HepG2 (cell line): ENCODE results near the gene TFF2. TPM values are rescaled to one million over a fixed set of nuclear protein-coding genes. Genes with fewer than 3 reads are reported as not detected.

Experiments used
- CCAR2 ChIP-seq: fragments of 200-400 bp; formaldehyde crosslinking; optimal IDR thresholded peaks from 2 replicates; pipeline ENCODE3; 2018; ENCODE audit warnings: low read depth, mild to moderate bottlenecking, low read length, moderate library complexity
- CEBPG ChIP-seq: IDR thresholded peaks from 2 replicates; pipeline ENCODE4 v1.6.1; 2016
- DPF2 ChIP-seq: sonication (generic); formaldehyde crosslinking; IDR thresholded peaks from 2 replicates; pipeline ENCODE4 v1.4.0; 2020; ENCODE audit warnings: mild to moderate bottlenecking, low read depth, missing genetic modification reagents, borderline replicate concordance
- KMT2B ChIP-seq: IDR thresholded peaks from 2 replicates; pipeline ENCODE4 v1.6.1; 2016; ENCODE audit warnings: missing genetic modification reagents, missing compliant biosample characterization
- MEF2D ChIP-seq: sonication (generic); formaldehyde crosslinking; IDR thresholded peaks from 2 replicates; pipeline ENCODE4 v1.5.1; 2020; ENCODE audit warnings: mild to moderate bottlenecking, missing genetic modification reagents
- MTA1 ChIP-seq: sonication (generic); formaldehyde crosslinking; IDR thresholded peaks from 2 replicates; pipeline ENCODE4 v1.4.0; 2020; ENCODE audit warnings: missing genetic modification reagents, mild to moderate bottlenecking, borderline replicate concordance
- NR3C1 ChIP-seq: sonication (generic); formaldehyde crosslinking; IDR thresholded peaks from 2 replicates; pipeline ENCODE4 v1.4.0; 2020; ENCODE audit warnings: missing genetic modification reagents
- ONECUT2 ChIP-seq: sonication (generic); formaldehyde crosslinking; IDR thresholded peaks from 2 replicates; pipeline ENCODE4 v1.4.0; 2020; ENCODE audit warnings: missing genetic modification reagents
- PTBP1 ChIP-seq: fragments of 200-400 bp; formaldehyde crosslinking; IDR thresholded peaks from 2 replicates; pipeline ENCODE4 v1.6.1; 2018; ENCODE audit warnings: low read length, low read depth; ENCODE audit not compliant: poor library complexity, severe bottlenecking
- SALL2 ChIP-seq: sonication (generic); formaldehyde crosslinking; IDR thresholded peaks from 2 replicates; pipeline ENCODE4 v1.8.1; 2023; ENCODE audit warnings: mild to moderate bottlenecking, missing genetic modification reagents, inconsistent platforms
- SMARCE1 ChIP-seq: fragments of 450-650 bp; IDR thresholded peaks from 2 replicates; pipeline ENCODE4 v1.6.1; 2017; ENCODE audit warnings: borderline replicate concordance
- SOX5 ChIP-seq: IDR thresholded peaks from 2 replicates; pipeline ENCODE4 v1.6.1; 2016; ENCODE audit warnings: borderline replicate concordance
- TMF1 ChIP-seq: sonication (generic); formaldehyde crosslinking; IDR thresholded peaks from 2 replicates; pipeline ENCODE4 v1.8.1; 2022; ENCODE audit warnings: low read depth, missing genetic modification reagents
- TOPORS ChIP-seq: sonication (generic); formaldehyde crosslinking; IDR thresholded peaks from 2 replicates; pipeline ENCODE4 v1.8.0; 2023; ENCODE audit warnings: mild to moderate bottlenecking, missing genetic modification reagents
- ZNF33B ChIP-seq: sonication (generic); formaldehyde crosslinking; IDR thresholded peaks from 2 replicates; pipeline ENCODE4 v1.5.1; 2020; ENCODE audit warnings: mild to moderate bottlenecking, missing genetic modification reagents
- ZNF484 ChIP-seq: sonication (generic); formaldehyde crosslinking; IDR thresholded peaks from 2 replicates; pipeline ENCODE4 v1.5.1; 2020; ENCODE audit warnings: mild to moderate bottlenecking, low read depth, missing genetic modification reagents, borderline replicate concordance
- ZNF546 ChIP-seq: sonication (generic); formaldehyde crosslinking; conservative IDR thresholded peaks from 2 replicates; pipeline ENCODE4 v1.8.1; 2023; ENCODE audit warnings: mild to moderate bottlenecking, missing genetic modification reagents
- ZNF713 ChIP-seq: sonication (generic); formaldehyde crosslinking; IDR thresholded peaks from 2 replicates; pipeline ENCODE4 v1.4.0; 2020; ENCODE audit warnings: mild to moderate bottlenecking, missing genetic modification reagents
- polyA plus RNA-seq, 8 experiments: library from polyadenylated mRNA; depleted of rRNA in 3 of 8; stranded (reverse) in 7 of 8; unstranded in 1 of 8; fragments of >200 nt; fragmentation: Illumina TruSeq in 4 of 8; extraction: Trizol in 4 of 8; gene quantifications; 2 replicates each; pipeline versions ENCODE4 v1.2.1 to v1.2.3, GENCODE V29; 2011 to 2016; ENCODE audit warnings: low read depth in 4 of 8, missing spikeins in 1 of 8, mixed read lengths in 1 of 8; ENCODE audit not compliant: insufficient read depth in 1 of 8
- total RNA-seq, 5 experiments: library from RNA; depleted of rRNA; stranded (reverse); fragments of >200 nt; fragmentation: Illumina TruSeq; extraction: Trizol; gene quantifications; 2 replicates each; pipeline ENCODE4 v1.2.3, GENCODE V29; 2016; ENCODE audit warnings: low read depth in 1 of 5
- TF ChIP-seq, protein P1 (sequence below): sonication (generic); formaldehyde crosslinking; IDR thresholded peaks from 2 replicates; pipeline ENCODE4 v1.5.0; 2020; ENCODE audit warnings: mild to moderate bottlenecking, missing genetic modification reagents
- TF ChIP-seq, protein P2 (sequence below), 2 experiments: sonication (generic) in 1 of 2; formaldehyde crosslinking in 1 of 2; IDR thresholded peaks; 2 replicates each; pipeline versions ENCODE4 v1.4.0 to v1.6.1; 2018 to 2020; ENCODE audit warnings: missing genetic modification reagents in 2 of 2, borderline replicate concordance in 1 of 2, low read depth in 1 of 2, mild to moderate bottlenecking in 1 of 2, missing biosample characterization in 1 of 2
- TF ChIP-seq, protein P3 (sequence below): sonication (generic); formaldehyde crosslinking; IDR thresholded peaks from 2 replicates; pipeline ENCODE4 v1.5.0; 2020; ENCODE audit warnings: missing genetic modification reagents
- TF ChIP-seq, protein P4 (sequence below): sonication (generic); formaldehyde crosslinking; conservative IDR thresholded peaks from 2 replicates; pipeline ENCODE4 v1.5.0; 2020; ENCODE audit warnings: missing genetic modification reagents
- TF ChIP-seq, protein P5 (sequence below): sonication (generic); IDR thresholded peaks from 2 replicates; pipeline ENCODE4 v1.6.1; 2016; ENCODE audit warnings: low read depth, borderline replicate concordance

TFF2 gene
- total and polyA plus RNA-seq, 2 of the 13 experiments (the other 11 are each of a cell fraction or from before 2014, with no cell fraction given), result 1.5 TPM; not detected in 1

DNA sequence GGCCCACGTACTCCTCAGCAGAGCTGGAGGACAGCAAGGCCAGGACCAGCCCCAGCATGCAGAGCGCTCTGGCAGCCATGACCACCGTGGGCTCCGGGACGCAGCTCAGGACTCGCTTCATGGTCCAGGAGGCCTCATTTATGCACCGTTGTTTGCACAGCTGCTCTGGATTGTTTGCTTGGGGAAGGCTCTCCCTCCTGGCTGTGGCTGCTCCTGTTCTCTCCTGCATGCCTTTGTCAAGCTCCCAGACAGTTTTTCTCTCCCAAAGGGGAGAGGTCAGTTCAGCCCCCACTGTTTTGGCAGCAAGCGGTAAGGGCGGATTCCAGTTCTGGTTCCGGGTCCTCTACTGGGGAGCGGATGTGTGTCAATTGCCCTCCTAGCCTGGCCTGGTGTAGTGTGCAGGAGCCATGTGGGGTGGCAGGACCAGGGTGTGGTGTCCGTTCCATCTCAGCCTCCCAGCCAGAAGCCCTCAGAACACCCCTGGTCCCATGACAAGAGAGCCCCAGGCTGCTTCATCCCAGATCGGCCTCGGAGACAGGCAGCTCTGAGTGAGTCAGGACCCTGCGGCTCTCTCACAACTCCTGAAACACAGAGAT lies 35.4 kb downstream of the TFF2 start, which contains the start of gene TFF3 (continued):
- TF ChIP-seq, protein P1, sequence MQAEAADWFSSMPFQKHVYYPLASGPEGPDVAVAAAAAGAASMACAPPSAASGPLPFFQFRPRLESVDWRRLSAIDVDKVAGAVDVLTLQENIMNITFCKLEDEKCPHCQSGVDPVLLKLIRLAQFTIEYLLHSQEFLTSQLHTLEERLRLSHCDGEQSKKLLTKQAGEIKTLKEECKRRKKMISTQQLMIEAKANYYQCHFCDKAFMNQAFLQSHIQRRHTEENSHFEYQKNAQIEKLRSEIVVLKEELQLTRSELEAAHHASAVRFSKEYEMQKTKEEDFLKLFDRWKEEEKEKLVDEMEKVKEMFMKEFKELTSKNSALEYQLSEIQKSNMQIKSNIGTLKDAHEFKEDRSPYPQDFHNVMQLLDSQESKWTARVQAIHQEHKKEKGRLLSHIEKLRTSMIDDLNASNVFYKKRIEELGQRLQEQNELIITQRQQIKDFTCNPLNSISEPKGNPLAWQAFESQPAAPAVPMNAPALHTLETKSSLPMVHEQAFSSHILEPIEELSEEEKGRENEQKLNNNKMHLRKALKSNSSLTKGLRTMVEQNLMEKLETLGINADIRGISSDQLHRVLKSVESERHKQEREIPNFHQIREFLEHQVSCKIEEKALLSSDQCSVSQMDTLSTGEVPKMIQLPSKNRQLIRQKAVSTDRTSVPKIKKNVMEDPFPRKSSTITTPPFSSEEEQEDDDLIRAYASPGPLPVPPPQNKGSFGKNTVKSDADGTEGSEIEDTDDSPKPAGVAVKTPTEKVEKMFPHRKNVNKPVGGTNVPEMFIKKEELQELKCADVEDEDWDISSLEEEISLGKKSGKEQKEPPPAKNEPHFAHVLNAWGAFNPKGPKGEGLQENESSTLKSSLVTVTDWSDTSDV (CRISPR knock-in tag), result 0 out of 2 replicates have a peak, but pooled peaks have one; percentile 24
- TF ChIP-seq, protein P2, sequence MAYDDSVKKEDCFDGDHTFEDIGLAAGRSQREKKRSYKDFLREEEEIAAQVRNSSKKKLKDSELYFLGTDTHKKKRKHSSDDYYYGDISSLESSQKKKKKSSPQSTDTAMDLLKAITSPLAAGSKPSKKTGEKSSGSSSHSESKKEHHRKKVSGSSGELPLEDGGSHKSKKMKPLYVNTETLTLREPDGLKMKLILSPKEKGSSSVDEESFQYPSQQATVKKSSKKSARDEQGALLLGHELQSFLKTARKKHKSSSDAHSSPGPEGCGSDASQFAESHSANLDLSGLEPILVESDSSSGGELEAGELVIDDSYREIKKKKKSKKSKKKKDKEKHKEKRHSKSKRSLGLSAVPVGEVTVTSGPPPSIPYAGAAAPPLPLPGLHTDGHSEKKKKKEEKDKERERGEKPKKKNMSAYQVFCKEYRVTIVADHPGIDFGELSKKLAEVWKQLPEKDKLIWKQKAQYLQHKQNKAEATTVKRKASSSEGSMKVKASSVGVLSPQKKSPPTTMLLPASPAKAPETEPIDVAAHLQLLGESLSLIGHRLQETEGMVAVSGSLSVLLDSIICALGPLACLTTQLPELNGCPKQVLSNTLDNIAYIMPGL (CRISPR knock-in tag; IDR thresholded peaks at IDR 0.05; ENCODE audit: borderline replicate concordance in 1 of 2, low read depth in 1 of 2), result no peak
- TF ChIP-seq TMF1 (CRISPR knock-in tag) (no peak), KMT2B (CRISPR knock-in tag) (no peak; the same call in 1 of the 2 replicates), SMARCE1 (no peak), SOX5 (peak; percentile 46; the same call in 1 of the 2 replicates), TOPORS (CRISPR knock-in tag) (no peak), ZNF546 (0 out of 2 replicates have a peak, but pooled peaks have one; percentile 31), ONECUT2 (CRISPR knock-in tag) (no peak), ZNF484 (no peak), MTA1 (CRISPR knock-in tag) (0 out of 2 replicates have a peak, but pooled peaks have one; percentile 29), ZNF713 (CRISPR knock-in tag) (no peak), CEBPG (CRISPR knock-in tag) (0 out of 2 replicates have a peak, but pooled peaks have one; percentile 19), NR3C1 (no peak), SALL2 (CRISPR knock-in tag) (0 out of 2 replicates have a peak, but pooled peaks have one; percentile 49), MEF2D (no peak), CCAR2 (no peak), ZNF33B (CRISPR knock-in tag) (no peak), PTBP1 (no peak), DPF2 (CRISPR knock-in tag) (peak; percentile 67; the same call in 1 of the 2 replicates)
- TF ChIP-seq, protein P3, sequence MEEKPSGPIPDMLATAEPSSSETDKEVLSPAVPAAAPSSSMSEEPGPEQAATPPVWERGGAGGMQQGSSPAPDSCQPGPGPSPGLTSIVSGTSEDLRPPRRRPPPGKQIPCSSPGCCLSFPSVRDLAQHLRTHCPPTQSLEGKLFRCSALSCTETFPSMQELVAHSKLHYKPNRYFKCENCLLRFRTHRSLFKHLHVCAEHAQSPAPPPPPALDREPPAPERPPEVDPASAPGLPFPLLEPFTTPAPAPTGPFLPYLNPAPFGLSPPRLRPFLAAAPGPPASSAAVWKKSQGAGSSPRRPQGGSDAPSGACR, result no peak
- TF ChIP-seq, protein P4, sequence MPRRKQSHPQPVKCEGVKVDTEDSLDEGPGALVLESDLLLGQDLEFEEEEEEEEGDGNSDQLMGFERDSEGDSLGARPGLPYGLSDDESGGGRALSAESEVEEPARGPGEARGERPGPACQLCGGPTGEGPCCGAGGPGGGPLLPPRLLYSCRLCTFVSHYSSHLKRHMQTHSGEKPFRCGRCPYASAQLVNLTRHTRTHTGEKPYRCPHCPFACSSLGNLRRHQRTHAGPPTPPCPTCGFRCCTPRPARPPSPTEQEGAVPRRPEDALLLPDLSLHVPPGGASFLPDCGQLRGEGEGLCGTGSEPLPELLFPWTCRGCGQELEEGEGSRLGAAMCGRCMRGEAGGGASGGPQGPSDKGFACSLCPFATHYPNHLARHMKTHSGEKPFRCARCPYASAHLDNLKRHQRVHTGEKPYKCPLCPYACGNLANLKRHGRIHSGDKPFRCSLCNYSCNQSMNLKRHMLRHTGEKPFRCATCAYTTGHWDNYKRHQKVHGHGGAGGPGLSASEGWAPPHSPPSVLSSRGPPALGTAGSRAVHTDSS, result no peak
- TF ChIP-seq, protein P5, sequence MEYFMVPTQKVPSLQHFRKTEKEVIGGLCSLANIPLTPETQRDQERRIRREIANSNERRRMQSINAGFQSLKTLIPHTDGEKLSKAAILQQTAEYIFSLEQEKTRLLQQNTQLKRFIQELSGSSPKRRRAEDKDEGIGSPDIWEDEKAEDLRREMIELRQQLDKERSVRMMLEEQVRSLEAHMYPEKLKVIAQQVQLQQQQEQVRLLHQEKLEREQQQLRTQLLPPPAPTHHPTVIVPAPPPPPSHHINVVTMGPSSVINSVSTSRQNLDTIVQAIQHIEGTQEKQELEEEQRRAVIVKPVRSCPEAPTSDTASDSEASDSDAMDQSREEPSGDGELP, result peak; percentile 100
